Measurements from ENCODE around the gene IQSEC3.

IQSEC3 gene

GRCh38 chr12:177980-178828 lies 111.6 kb downstream of the IQSEC3 start:
- no peak overlapping the region for H2BK5ac ChIP-seq (ENCODE audit: low read depth, low read length, poor library complexity, severe bottlenecking)
- no peak overlapping the region for H2AFZ ChIP-seq (ENCODE audit: low read depth, low read length)
- peaks cover 0 to 3% of the 10 kb centered on the region in 2 experiments for H3K36me3 ChIP-seq (ENCODE audit: control insufficient read depth in 1 of 2, insufficient read depth in 2 of 2, low read depth in 1 of 2, low read length in 2 of 2)
- DNase-seq, result no peak
- peak overlapping the region; percentile 4 for H2AK5ac ChIP-seq (ENCODE audit: low read length, severe bottlenecking)
- no peak overlapping the region for H2BK12ac ChIP-seq (ENCODE audit: low read length in 2 of 2)
- no peak overlapping the region for H3K23ac ChIP-seq (ENCODE audit: low read length in 2 of 2)
- H3K27ac ChIP-seq (ENCODE audit: low read length, poor library complexity, severe bottlenecking), result no peak overlapping the region
- H3K4me3 ChIP-seq (ENCODE audit: insufficient read depth in 1 of 2, low read depth in 1 of 2, low read length in 2 of 2), result no peak overlapping the region
- H3K9me3 ChIP-seq (ENCODE audit: control insufficient read depth, low read length), result no peaks in the 10 kb centered on the region
- H4K91ac ChIP-seq (ENCODE audit: low read length), result no peak overlapping the region
- peaks cover 0 to 13% of the 10 kb centered on the region in 2 experiments for H3K27me3 ChIP-seq (ENCODE audit: control insufficient read depth in 1 of 2, insufficient read depth in 1 of 2, low read length in 2 of 2)
- H3K18ac ChIP-seq (ENCODE audit: low read depth in 1 of 2, low read length in 2 of 2), result peak overlapping the region in 1 of 2 experiments; percentile 25
- peaks cover 2% of the 10 kb centered on the region for H3K79me1 ChIP-seq (replicated peaks; ENCODE audit: low read length, poor library complexity, severe bottlenecking)
- H4K8ac ChIP-seq (ENCODE audit: low read length), result no peak overlapping the region
- H3K4me1 ChIP-seq (ENCODE audit: control insufficient read depth, insufficient read depth, low read depth, low read length), result peaks cover 79% of the 10 kb centered on the region
- H3K4ac ChIP-seq (ENCODE audit: low read depth in 1 of 2, low read length in 2 of 2), result no peak overlapping the region
- H2BK15ac ChIP-seq (ENCODE audit: low read depth, poor library complexity, severe bottlenecking), result no peak overlapping the region
- peak overlapping the region in 1 of 2 experiments; percentile 13 for H3K14ac ChIP-seq (ENCODE audit: low read length in 2 of 2)
- no peak overlapping the region for H2BK120ac ChIP-seq (ENCODE audit: low read depth, low read length)
- no peak overlapping the region for H3K9ac ChIP-seq (ENCODE audit: low read length)
- no peak overlapping the region for H3K4me2 ChIP-seq (ENCODE audit: low read length, poor library complexity, severe bottlenecking)
- 92% methylated on average over 17 of the region's 20 CpGs for WGBS

GRCh38 chr12:178829-179109 lies 112.2 kb downstream of the IQSEC3 start:
- no peak overlapping the region for H2AFZ ChIP-seq (ENCODE audit: low read depth, low read length)
- no peaks in the 10 kb centered on the region for H3K9me3 ChIP-seq (ENCODE audit: control insufficient read depth, low read length)
- H3K9ac ChIP-seq (ENCODE audit: low read length), result no peak overlapping the region
- no peak overlapping the region for H3K27ac ChIP-seq (ENCODE audit: low read length, poor library complexity, severe bottlenecking)
- peak overlapping the region in 1 of 2 experiments; percentile 25 for H3K18ac ChIP-seq (ENCODE audit: low read depth in 1 of 2, low read length in 2 of 2)
- DNase-seq, result no peak
- no peak overlapping the region for H3K4me2 ChIP-seq (ENCODE audit: low read length, poor library complexity, severe bottlenecking)
- peaks cover 0 to 8% of the 10 kb centered on the region in 2 experiments for H3K27me3 ChIP-seq (ENCODE audit: control insufficient read depth in 1 of 2, insufficient read depth in 1 of 2, low read length in 2 of 2)
- H2BK12ac ChIP-seq (ENCODE audit: low read length in 2 of 2), result peak overlapping the region; percentile 6 to 29
- no peak overlapping the region for H3K4ac ChIP-seq (ENCODE audit: low read depth in 1 of 2, low read length in 2 of 2)
- H4K8ac ChIP-seq (ENCODE audit: low read length), result no peak overlapping the region
- H3K79me1 ChIP-seq (replicated peaks; ENCODE audit: low read length, poor library complexity, severe bottlenecking), result peaks cover 2% of the 10 kb centered on the region
- H3K23ac ChIP-seq (ENCODE audit: low read length in 2 of 2), result no peak overlapping the region
- no peak overlapping the region for H4K91ac ChIP-seq (ENCODE audit: low read length)
- no peak overlapping the region for H2BK120ac ChIP-seq (ENCODE audit: low read depth, low read length)
- no peak overlapping the region for H2AK5ac ChIP-seq (ENCODE audit: low read length, severe bottlenecking)
- H3K4me1 ChIP-seq (ENCODE audit: control insufficient read depth, insufficient read depth, low read depth, low read length), result peaks cover 76% of the 10 kb centered on the region
- peaks cover 0 to 3% of the 10 kb centered on the region in 2 experiments for H3K36me3 ChIP-seq (ENCODE audit: control insufficient read depth in 1 of 2, insufficient read depth in 2 of 2, low read depth in 1 of 2, low read length in 2 of 2)
- H2BK5ac ChIP-seq (ENCODE audit: low read depth, low read length, poor library complexity, severe bottlenecking), result no peak overlapping the region
- no peak overlapping the region for H3K4me3 ChIP-seq (ENCODE audit: insufficient read depth in 1 of 2, low read depth in 1 of 2, low read length in 2 of 2)
- WGBS, result 91% methylated on average over 3 of the region's 3 CpGs
- H2BK15ac ChIP-seq (ENCODE audit: low read depth, poor library complexity, severe bottlenecking), result no peak overlapping the region
- peak overlapping the region in 1 of 2 experiments; percentile 13 for H3K14ac ChIP-seq (ENCODE audit: low read length in 2 of 2)

- Histone ChIP-seq H3K18ac (ENCODE audit: low read depth in 1 of 2, low read length in 2 of 2) (peak overlapping the region in 1 of 2 experiments; percentile 72), H3K4ac (ENCODE audit: low read depth in 1 of 2, low read length in 2 of 2) (peak overlapping the region in 1 of 2 experiments; percentile 87), H3K4me1 (ENCODE audit: control insufficient read depth, insufficient read depth, low read depth, low read length) (peaks cover 72% of the 10 kb centered on the region), H3K36me3 (ENCODE audit: control insufficient read depth in 1 of 2, insufficient read depth in 2 of 2, low read depth in 1 of 2, low read length in 2 of 2) (peaks cover 0 to 3% of the 10 kb centered on the region in 2 experiments), H2BK12ac (ENCODE audit: low read length in 2 of 2) (peak overlapping the region; percentile 34 to 79), H2BK15ac (ENCODE audit: low read depth, poor library complexity, severe bottlenecking) (peak overlapping the region; percentile 95), H4K8ac (ENCODE audit: low read length) (no peak overlapping the region), H3K79me1 (replicated peaks; ENCODE audit: low read length, poor library complexity, severe bottlenecking) (peaks cover under 1% of the 10 kb centered on the region), H3K9ac (ENCODE audit: low read length) (no peak overlapping the region), H3K27me3 (ENCODE audit: control insufficient read depth in 1 of 2, insufficient read depth in 1 of 2, low read length in 2 of 2) (peaks cover 0 to 2% of the 10 kb centered on the region in 2 experiments), H4K91ac (ENCODE audit: low read length) (no peak overlapping the region), H3K14ac (ENCODE audit: low read length in 2 of 2) (peak overlapping the region in 1 of 2 experiments; percentile 7), H3K4me3 (ENCODE audit: insufficient read depth in 1 of 2, low read depth in 1 of 2, low read length in 2 of 2) (no peak overlapping the region), H3K9me3 (ENCODE audit: control insufficient read depth, low read length) (no peaks in the 10 kb centered on the region), H2BK120ac (ENCODE audit: low read depth, low read length) (no peak overlapping the region), H3K4me2 (ENCODE audit: low read length, poor library complexity, severe bottlenecking) (no peak overlapping the region), H2BK5ac (ENCODE audit: low read depth, low read length, poor library complexity, severe bottlenecking) (no peak overlapping the region), H3K23ac (ENCODE audit: low read length in 2 of 2) (no peak overlapping the region), H3K27ac (ENCODE audit: low read length, poor library complexity, severe bottlenecking) (no peak overlapping the region), H2AK5ac (ENCODE audit: low read length, severe bottlenecking) (peak overlapping the region; percentile 78), H2AFZ (ENCODE audit: low read depth, low read length) (no peak overlapping the region)
- DNase-seq, result peak; percentile 24
- 72% methylated on average over 11 of the region's 11 CpGs for WGBS
These were observed 112.7 kb downstream of the IQSEC3 start for GRCh38 chr12:179131-179884.

DNA sequence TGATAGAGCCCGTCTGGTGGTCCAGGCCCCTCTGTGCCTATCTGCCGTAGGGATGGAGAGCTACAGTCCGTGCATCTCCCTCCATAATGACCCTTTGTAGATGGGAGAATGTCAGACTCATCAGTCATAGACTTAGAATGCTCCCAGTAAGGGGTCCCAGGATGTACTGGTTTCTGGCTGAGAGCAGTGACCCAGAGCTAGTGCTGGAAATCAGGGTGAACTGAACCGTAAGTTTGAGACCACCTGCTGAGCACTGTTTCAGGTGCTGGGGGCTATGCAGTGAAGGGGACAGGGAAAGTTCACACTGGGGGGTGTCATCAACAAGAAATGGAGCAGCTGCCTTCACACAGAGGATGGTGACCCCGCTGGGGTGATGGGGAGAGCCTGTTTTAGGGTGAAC lies 113.3 kb downstream of the IQSEC3 start:
- H3K4me2 ChIP-seq (ENCODE audit: low read length, poor library complexity, severe bottlenecking), result no peak overlapping the region
- H2BK15ac ChIP-seq (ENCODE audit: low read depth, poor library complexity, severe bottlenecking), result peak overlapping the region; percentile 95
- no peak overlapping the region for H3K4me3 ChIP-seq (ENCODE audit: insufficient read depth in 1 of 2, low read depth in 1 of 2, low read length in 2 of 2)
- no peak overlapping the region for H2BK5ac ChIP-seq (ENCODE audit: low read depth, low read length, poor library complexity, severe bottlenecking)
- H3K27ac ChIP-seq (ENCODE audit: low read length, poor library complexity, severe bottlenecking), result no peak overlapping the region
- no peak for DNase-seq
- H2BK120ac ChIP-seq (ENCODE audit: low read depth, low read length), result peak overlapping the region; percentile 51
- H3K9me3 ChIP-seq (ENCODE audit: control insufficient read depth, low read length), result no peaks in the 10 kb centered on the region
- peak overlapping the region; percentile 29 for H2AK5ac ChIP-seq (ENCODE audit: low read length, severe bottlenecking)
- peak overlapping the region in 1 of 2 experiments; percentile 7 for H3K14ac ChIP-seq (ENCODE audit: low read length in 2 of 2)
- no peak overlapping the region for H3K9ac ChIP-seq (ENCODE audit: low read length)
- no peak overlapping the region for H2AFZ ChIP-seq (ENCODE audit: low read depth, low read length)
- H2BK12ac ChIP-seq (ENCODE audit: low read length in 2 of 2), result peak overlapping the region; percentile 34 to 79
- no peaks in the 10 kb centered on the region for H3K27me3 ChIP-seq (ENCODE audit: control insufficient read depth in 1 of 2, insufficient read depth in 1 of 2, low read length in 2 of 2)
- 93% methylated on average over 5 of the region's 5 CpGs for WGBS
- no peak overlapping the region for H3K23ac ChIP-seq (ENCODE audit: low read length in 2 of 2)
- H4K8ac ChIP-seq (ENCODE audit: low read length), result peak overlapping the region; percentile 65
- H3K4me1 ChIP-seq (ENCODE audit: control insufficient read depth, insufficient read depth, low read depth, low read length), result peaks cover 67% of the 10 kb centered on the region
- H3K18ac ChIP-seq (ENCODE audit: low read depth in 1 of 2, low read length in 2 of 2), result peak overlapping the region; percentile 72
- no peaks in the 10 kb centered on the region for H3K79me1 ChIP-seq (replicated peaks; ENCODE audit: low read length, poor library complexity, severe bottlenecking)
- H3K4ac ChIP-seq (ENCODE audit: low read depth in 1 of 2, low read length in 2 of 2), result peak overlapping the region; percentile 28 to 87
- H3K36me3 ChIP-seq (ENCODE audit: control insufficient read depth in 1 of 2, insufficient read depth in 2 of 2, low read depth in 1 of 2, low read length in 2 of 2), result peaks cover 0 to 3% of the 10 kb centered on the region in 2 experiments
- H4K91ac ChIP-seq (ENCODE audit: low read length), result peak overlapping the region; percentile 81
